Neutrophil (primary cell): ENCODE data around the gene BLOC1S5.

ENCODE experiments used
- H3K27ac ChIP-seq: fragments of 200-600 bp; sonication (generic); 2 replicates; pipeline ENCODE4 v1.5.1; 2016; ENCODE audit warnings: mild to moderate bottlenecking, moderate library complexity
- H3K27me3 ChIP-seq: fragments of 200-600 bp; sonication (generic); 2 replicates; pipeline ENCODE4 v1.6.0; 2016; ENCODE audit warnings: mild to moderate bottlenecking
- H3K36me3 ChIP-seq: fragments of 200-600 bp; sonication (generic); 2 replicates; pipeline ENCODE4 v1.5.1; 2017
- H3K4me1 ChIP-seq, 2 experiments: fragments of 200-600 bp in 1 of 2; sonication (generic) in 1 of 2; 1 replicate in 1 of 2; 2 replicates in 1 of 2; pipeline versions ENCODE4 v1.5.1 to v1.6.1; 2013 to 2016; ENCODE audit warnings: low read depth in 1 of 2, low read length in 1 of 2, mild to moderate bottlenecking in 1 of 2, moderate library complexity in 1 of 2; ENCODE audit not compliant: control insufficient read depth in 1 of 2, insufficient read depth in 1 of 2
- H3K4me3 ChIP-seq, 2 experiments: fragments of 200-600 bp in 1 of 2; sonication (generic) in 1 of 2; 1 replicate in 1 of 2; 2 replicates in 1 of 2; pipeline ENCODE4 v1.5.1; 2013 to 2016; ENCODE audit warnings: low read depth in 1 of 2, low read length in 1 of 2, mild to moderate bottlenecking in 1 of 2, moderate library complexity in 1 of 2
- H3K9me3 ChIP-seq: fragments of 200-600 bp; sonication (generic); 2 replicates; pipeline ENCODE4 v1.5.1; 2016
- TF ChIP-seq, protein P1 (sequence below): fragments of 200-600 bp; sonication (generic); IDR thresholded peaks from 2 replicates; pipeline ENCODE4 v1.5.1; 2016; ENCODE audit warnings: antibody characterized with exemption

The BLOC1S5 gene

DNA sequence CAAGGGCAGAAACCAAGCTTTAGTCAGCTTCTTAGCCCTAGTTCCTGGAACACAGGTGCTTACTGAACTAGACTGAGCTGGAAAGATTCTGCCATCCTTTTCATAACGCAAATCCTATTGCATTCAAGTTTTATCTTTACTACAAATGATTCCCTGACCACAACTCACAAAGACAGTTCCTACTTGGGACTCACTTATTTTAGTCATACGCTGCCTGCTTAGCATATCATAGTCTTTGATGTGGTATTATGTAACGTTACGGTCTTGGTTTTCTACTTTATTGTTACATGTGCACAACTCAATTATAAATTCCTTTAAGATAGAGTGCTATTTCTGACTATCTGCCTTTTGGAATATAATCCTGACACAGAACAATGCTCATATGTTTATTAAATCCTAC lies 59.1 kb downstream of the BLOC1S5 start:
- Histone ChIP-seq H3K4me1 (no peaks in the 10 kb centered on the region), H3K27ac (no peak overlapping the region), H3K4me3 (no peak overlapping the region), H3K36me3 (peaks cover 4% of the 10 kb centered on the region), H3K9me3 (no peaks in the 10 kb centered on the region), H3K27me3 (no peaks in the 10 kb centered on the region)
- TF ChIP-seq, protein P1, sequence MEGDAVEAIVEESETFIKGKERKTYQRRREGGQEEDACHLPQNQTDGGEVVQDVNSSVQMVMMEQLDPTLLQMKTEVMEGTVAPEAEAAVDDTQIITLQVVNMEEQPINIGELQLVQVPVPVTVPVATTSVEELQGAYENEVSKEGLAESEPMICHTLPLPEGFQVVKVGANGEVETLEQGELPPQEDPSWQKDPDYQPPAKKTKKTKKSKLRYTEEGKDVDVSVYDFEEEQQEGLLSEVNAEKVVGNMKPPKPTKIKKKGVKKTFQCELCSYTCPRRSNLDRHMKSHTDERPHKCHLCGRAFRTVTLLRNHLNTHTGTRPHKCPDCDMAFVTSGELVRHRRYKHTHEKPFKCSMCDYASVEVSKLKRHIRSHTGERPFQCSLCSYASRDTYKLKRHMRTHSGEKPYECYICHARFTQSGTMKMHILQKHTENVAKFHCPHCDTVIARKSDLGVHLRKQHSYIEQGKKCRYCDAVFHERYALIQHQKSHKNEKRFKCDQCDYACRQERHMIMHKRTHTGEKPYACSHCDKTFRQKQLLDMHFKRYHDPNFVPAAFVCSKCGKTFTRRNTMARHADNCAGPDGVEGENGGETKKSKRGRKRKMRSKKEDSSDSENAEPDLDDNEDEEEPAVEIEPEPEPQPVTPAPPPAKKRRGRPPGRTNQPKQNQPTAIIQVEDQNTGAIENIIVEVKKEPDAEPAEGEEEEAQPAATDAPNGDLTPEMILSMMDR: no peak

DNA sequence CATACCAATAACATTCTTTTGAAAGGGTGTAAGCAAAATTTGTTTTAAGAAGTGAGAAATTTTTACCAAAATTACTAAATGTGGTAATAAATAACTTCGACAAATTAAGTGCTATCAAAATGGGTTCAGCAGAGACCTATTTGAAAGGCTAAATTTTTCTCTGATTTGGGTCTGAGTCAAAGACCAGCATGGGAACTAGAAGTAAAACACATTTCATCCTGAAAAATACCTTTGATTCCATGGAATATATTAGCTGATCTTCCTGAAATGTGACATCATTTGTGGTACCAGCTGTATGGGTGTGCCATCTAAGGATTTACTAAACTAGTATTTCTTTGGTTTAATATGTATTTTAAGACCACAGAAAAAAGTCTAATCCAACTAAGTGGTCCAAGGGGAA lies 63.6 kb downstream of the BLOC1S5 start:
- H3K27ac ChIP-seq: no peak overlapping the region
- no peaks in the 10 kb centered on the region for H3K4me1 ChIP-seq
- TF ChIP-seq, protein P1: no peak
- no peaks in the 10 kb centered on the region for H3K9me3 ChIP-seq
- H3K27me3 ChIP-seq: no peaks in the 10 kb centered on the region
- H3K36me3 ChIP-seq: no peaks in the 10 kb centered on the region
- H3K4me3 ChIP-seq: no peak overlapping the region

DNA sequence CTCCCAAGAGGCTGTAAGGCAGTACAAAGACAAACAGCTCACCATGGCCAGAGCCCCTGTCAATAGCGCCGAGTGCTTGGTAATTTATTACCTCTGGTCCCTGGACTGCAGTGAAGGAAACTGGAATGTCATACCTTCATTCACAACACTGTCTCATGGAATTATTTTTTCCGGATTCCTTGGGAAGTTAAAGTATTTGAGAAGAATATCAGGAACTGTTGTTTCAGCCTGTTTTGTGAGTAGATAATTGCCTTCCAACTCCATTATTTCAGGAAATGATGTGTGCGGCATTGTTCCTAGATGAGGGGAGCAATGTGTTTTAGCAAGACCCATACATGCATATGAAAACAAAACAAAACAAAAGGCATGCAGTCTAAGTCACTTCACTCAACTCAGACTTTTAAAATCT lies 64.0 kb downstream of the BLOC1S5 start:
- no peaks in the 10 kb centered on the region for H3K27me3 ChIP-seq
- H3K9me3 ChIP-seq: no peaks in the 10 kb centered on the region
- no peaks in the 10 kb centered on the region for H3K36me3 ChIP-seq
- no peak overlapping the region for H3K27ac ChIP-seq
- H3K4me1 ChIP-seq: no peaks in the 10 kb centered on the region
- TF ChIP-seq, protein P1: no peak
- no peak overlapping the region for H3K4me3 ChIP-seq

DNA sequence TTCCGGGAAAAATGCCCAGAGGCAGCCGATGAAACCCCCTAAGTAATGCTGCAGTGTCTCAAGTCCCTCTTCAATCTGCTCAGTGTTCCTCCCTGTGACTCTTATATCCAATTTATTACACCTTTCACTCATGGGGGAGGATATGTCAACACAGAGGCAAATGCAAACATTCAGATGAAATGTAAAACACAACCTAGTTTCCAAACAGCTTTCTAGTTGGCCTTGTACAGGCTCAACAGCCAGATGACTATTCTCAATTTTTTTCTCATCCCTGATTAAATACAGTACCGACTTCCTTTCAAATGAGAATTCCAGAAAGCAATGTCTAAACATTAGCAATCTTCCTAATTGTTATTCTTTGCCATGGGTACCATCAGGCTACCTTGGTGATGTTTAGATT lies 65.0 kb downstream of the BLOC1S5 start:
- no peaks in the 10 kb centered on the region for H3K4me1 ChIP-seq
- no peaks in the 10 kb centered on the region for H3K27me3 ChIP-seq
- H3K4me3 ChIP-seq: no peak overlapping the region
- H3K9me3 ChIP-seq: no peaks in the 10 kb centered on the region
- no peak overlapping the region for H3K27ac ChIP-seq
- no peaks in the 10 kb centered on the region for H3K36me3 ChIP-seq
- TF ChIP-seq, protein P1: no peak

DNA sequence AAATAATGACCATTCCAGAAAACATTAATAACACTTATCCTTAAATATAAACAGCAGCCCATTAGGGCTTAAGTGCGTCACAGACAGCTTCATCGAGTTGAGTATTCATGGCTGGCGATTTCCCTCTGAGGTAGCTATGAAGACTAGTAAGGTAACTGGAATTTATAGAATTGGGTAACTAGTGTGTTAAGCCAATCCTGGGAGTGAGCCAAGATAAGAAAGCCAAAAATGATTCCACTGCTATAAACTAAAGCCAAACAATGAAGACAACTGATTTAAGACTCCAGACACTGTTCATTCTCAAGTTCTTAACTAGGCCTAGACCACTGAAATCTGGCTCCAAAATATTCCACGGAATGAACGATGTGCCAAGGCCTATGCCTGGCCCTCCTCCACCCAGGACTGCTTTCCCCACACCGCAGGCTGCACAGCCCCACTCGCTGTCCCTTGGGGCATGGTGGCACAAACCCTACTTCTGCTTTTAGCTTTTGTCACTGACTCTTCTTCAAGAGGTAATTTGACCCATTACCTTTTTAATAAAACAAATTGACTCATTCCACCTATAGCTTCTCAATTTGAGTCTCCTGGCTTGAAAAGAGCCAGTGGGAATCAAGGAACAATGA lies 66.0 kb downstream of the BLOC1S5 start:
- Histone ChIP-seq H3K27ac (no peak overlapping the region), H3K27me3 (no peaks in the 10 kb centered on the region), H3K4me3 (no peak overlapping the region), H3K4me1 (no peaks in the 10 kb centered on the region), H3K9me3 (no peaks in the 10 kb centered on the region), H3K36me3 (no peaks in the 10 kb centered on the region)
- TF ChIP-seq, protein P1: no peak
